GM10266 (cell line): ENCODE data around the gene GSG1L.

ENCODE experiments used
- DNase-seq: peaks from one replicate; pipeline ENCODE4 v3.0.0; 2012; ENCODE audit errors: extremely low spot score
- TF ChIP-seq, protein P1 (sequence below): IDR thresholded peaks from 2 replicates; pipeline ENCODE4 v1.5.1; 2012; ENCODE audit warnings: mild to moderate bottlenecking, low read depth; ENCODE audit not compliant: control insufficient read depth, insufficient read depth; ENCODE audit errors: missing control alignments

The GSG1L gene

DNA sequence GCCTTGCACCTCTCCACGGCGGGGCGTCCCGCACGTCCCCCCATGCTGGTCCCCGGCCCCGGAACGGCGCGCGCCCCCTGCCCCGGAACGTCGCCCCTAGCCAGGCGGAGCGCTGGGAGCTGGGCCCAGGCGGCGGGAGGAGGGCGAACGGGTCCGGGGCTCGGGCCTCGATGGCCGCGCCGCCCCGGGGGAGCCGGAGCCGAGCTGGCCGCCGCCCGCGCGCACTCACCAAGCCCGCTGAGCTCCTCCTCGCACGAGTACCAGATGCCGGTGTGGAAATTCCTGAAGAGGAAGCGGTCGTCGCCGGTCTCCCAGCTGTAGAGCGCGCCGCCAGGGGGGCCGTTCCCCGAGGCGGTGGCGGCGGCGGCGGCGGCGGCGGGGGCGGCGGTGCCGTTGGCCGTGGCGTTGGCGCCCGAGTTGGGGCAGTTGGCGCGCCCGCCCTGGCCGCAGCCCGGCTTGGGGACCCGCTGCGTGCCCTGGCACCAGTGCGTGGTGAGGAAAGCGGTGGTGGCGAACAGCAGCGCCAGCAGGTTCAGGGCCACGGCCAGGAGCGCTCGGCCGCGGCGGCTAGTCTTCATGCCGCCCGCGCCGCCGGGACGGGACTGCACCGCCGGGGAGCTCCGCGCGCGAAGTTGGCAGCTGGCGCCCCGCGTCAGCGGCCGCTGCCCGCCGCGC, 530 bp downstream of the GSG1L start:
- no peak for DNase-seq
- TF ChIP-seq, protein P1, sequence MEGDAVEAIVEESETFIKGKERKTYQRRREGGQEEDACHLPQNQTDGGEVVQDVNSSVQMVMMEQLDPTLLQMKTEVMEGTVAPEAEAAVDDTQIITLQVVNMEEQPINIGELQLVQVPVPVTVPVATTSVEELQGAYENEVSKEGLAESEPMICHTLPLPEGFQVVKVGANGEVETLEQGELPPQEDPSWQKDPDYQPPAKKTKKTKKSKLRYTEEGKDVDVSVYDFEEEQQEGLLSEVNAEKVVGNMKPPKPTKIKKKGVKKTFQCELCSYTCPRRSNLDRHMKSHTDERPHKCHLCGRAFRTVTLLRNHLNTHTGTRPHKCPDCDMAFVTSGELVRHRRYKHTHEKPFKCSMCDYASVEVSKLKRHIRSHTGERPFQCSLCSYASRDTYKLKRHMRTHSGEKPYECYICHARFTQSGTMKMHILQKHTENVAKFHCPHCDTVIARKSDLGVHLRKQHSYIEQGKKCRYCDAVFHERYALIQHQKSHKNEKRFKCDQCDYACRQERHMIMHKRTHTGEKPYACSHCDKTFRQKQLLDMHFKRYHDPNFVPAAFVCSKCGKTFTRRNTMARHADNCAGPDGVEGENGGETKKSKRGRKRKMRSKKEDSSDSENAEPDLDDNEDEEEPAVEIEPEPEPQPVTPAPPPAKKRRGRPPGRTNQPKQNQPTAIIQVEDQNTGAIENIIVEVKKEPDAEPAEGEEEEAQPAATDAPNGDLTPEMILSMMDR = no peak

DNA sequence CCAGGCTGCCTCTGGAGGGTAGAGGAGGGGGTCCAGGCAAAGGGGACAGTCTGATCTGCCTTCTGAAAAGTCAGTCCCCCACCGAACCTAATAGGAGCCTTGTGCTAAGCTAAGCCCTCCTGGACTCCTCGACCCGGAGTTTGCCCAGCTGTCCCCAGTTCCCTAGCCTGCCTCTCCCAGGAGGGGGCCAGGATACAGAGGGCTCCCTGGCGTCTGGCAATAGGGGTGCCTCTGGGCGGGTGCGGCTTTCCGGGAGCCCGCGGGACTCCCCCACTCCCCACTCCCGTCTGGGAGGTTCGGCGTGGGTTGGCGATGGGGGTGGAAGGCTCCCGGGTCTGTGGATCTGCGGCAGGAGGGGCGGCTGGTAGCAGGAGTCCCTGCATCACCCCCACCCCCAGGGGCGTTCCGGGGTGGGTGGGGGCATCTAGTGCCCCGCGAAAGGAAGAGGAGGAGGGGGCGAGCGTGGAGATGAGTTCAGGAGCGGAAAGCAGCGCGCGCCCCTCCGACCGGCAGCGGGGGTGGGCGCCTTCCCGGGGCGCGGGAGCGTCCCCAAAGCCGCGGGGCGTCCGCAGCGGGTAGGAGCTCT, 1.2 kb downstream of the GSG1L start:
- TF ChIP-seq, protein P1 = no peak
- no peak for DNase-seq

DNA sequence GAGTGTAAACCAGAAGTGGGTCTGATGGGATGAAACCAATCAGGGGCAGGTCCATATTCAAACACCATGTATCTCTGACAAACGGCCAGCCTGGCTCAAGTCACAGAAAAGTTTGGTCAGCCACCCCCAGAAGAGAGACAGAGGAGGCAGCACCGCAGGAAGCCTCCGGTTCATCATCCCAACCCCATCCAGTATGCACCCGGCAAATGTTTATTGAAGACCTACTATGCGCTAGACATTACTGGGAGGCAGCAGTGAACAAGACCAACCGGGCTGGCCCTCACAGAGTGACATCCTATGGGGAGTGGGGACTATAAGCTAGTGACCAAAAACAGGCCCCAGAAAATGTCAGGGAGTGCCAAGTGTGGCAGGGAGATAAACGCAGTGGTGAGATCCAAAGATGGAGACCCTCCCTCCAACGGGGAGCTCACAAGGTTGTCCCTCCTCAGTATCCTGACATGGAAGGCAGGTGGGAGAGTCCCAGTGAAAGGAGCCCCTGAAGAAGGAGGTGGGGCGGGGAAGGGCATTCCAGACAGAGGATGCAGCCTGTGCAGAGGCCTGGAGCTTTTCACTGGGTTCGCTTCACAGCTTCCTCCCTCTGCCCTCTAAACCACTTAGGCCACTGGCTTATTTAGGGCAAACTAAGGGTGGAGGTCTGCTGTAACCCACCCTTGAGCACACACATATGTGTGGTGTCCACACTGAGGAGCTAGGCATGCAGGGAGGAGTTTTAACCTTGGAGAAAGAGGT, 2.0 kb downstream of the GSG1L start:
- TF ChIP-seq, protein P1 = no peak
- no peak for DNase-seq

DNA sequence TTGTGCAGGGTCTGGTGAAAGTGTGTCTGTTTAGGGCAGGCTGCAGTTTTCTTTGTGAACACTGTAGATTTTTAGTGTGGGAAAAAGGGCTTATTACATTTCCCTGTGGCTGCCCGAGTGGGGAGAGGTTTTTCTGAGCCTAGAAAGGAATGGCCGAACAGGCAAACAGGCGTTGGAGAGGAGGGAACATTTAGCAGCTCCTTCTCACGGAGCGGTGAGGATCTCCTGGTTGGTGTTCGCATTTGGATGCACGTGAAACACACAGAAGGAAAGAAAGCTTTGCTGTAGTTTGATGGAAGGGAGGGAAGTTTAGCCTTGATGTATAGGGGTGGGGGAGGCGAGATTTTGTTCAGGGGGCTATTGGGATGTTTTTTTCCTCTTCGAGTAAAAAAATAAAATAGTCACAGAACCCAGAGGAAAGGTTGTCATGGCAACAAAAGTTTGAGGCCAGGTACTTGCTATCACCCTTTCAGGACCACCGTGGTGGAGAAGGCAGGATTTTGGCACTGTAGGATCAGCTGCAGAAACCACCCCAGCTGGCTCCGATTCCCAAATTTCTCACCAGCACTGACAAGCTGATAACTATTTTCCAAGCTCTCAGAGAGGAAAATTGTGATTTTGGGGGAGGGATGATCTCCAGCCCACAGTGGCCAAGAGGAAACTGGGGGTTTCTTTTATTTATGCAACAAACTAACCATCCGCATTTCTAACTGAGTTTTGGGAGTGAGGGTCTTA, 3.5 kb downstream of the GSG1L start:
- TF ChIP-seq, protein P1 = no peak
- DNase-seq = no peak

DNA sequence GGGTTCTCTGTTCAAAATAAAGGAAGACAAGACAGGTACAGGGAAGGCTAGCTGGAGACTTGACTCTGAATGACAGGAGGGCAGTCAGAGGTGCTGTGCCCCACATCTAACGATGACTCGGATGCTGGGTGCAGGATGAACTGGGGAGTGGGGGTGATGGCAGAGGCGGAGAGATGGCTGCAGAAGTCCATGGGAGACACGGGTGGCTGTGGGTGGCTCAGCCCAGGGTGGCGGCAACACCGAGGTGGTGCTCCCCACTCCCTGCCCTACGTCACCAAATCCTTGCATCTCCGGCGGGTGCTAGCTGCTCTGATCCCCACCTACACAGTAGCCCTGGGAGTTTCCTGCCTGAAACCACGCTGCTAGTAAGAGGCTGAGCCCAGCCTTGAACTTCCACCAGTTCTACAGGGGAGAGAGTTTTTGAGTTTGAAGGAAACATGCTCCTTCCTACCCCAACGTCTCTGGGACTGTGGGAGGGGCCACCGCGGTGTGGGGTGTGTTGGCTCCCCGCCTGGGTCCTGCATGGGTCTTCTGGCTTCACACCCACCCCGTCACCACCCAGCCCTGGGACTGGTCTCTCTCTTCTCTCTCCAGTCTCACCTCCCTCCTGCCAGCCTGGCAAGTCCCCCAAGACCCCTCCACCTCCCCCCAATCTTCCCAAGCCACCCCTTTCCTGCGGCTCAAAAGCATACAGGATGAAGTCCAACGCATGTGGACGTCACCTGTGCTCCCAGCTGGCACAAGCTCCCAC, 4.5 kb downstream of the GSG1L start:
- TF ChIP-seq, protein P1 = no peak
- DNase-seq = no peak

DNA sequence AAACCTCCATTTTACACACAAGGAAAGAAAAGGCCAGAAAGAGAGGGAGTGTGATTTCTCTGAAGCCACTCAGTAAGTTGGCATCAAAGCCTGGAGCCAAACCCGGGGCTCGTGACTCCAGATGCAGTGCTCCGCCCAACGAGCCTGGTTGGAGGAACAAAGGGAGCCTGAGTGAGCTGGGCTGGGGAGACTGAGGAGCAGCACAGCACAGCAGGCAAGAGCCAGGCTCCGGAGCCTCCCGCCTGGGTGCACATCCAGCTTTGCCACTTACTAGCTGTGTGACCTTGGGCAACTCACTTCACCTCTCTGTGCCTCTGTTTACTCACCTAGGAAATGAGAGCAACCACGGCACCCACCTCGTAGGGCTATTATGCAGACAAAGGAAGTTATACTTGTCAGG, 5.6 kb downstream of the GSG1L start:
- TF ChIP-seq, protein P1 = no peak
- DNase-seq = no peak
